ENCODE data around the gene SNAPIN. TPM values are rescaled to one million over a fixed set of nuclear protein-coding genes. Genes with fewer than 3 reads are reported as not detected.

The SNAPIN gene
- polyA plus RNA-seq, 3 donors = 30.7 to 141 (median 135) TPM

GRCh38 chr1:153693466-153693865 lies 35.0 kb downstream of the SNAPIN start:
- no peak for DNase-seq
- H3K9me3 ChIP-seq (replicated peaks in 1 of 2; ENCODE audit: control insufficient read depth in 1 of 2, insufficient read depth in 1 of 2, low read length in 2 of 2) = no peaks in the 10 kb centered on the region
- no peak overlapping the region for H3K27ac Mint-ChIP-seq
- no peaks in the 10 kb centered on the region for H3K79me2 ChIP-seq (ENCODE audit: insufficient read depth, low read length)
- no peaks in the 10 kb centered on the region for H3K36me3 ChIP-seq (replicated peaks in 1 of 2; ENCODE audit: control insufficient read depth in 1 of 2, insufficient read depth in 2 of 2, low read length in 2 of 2)
- H3K4me2 ChIP-seq (replicated peaks; ENCODE audit: extremely low read depth, low read length, poor library complexity, severe bottlenecking) = no peak overlapping the region
- peaks cover 14% of the 10 kb centered on the region for H3K4me1 Mint-ChIP-seq
- H3K27ac ChIP-seq (ENCODE audit: low read depth in 1 of 2, low read length in 2 of 2) = no peak overlapping the region
- H3K27me3 ChIP-seq (ENCODE audit: control insufficient read depth in 2 of 2, insufficient read depth in 2 of 2, low read length in 2 of 2) = no peaks in the 10 kb centered on the region
- H3K9me3 Mint-ChIP-seq = peaks cover 0 to 3% (median 0%) of the 10 kb centered on the region in 7 donors
- no peak overlapping the region for H2AFZ ChIP-seq (ENCODE audit: insufficient read depth, low read depth, low read length, poor library complexity, severe bottlenecking)
- H4K20me1 ChIP-seq (ENCODE audit: insufficient read depth, low read length) = no peaks in the 10 kb centered on the region
- no peak overlapping the region for H3K4me3 ChIP-seq (replicated peaks in 1 of 3; ENCODE audit: low read depth in 2 of 3, low read length in 3 of 3)
- no peak overlapping the region for H3K9ac ChIP-seq (ENCODE audit: insufficient read depth, low read length, poor library complexity, severe bottlenecking)
- no peaks in the 10 kb centered on the region for H3K36me3 Mint-ChIP-seq
- WGBS (ENCODE audit: insufficient coverage) = 100% methylated on average over 1 of the region's 4 CpGs
- H3K27me3 Mint-ChIP-seq (ENCODE audit: low read depth in 3 of 3) = peaks cover 0 to 7% (median 1%) of the 10 kb centered on the region in 3 donors
- intact Hi-C loops (cut with micrococcal nuclease) = no loop called here
- no peak for TF ChIP-seq CTCF (IDR thresholded peaks at IDR 0.05)
- H3K4me1 ChIP-seq (ENCODE audit: control insufficient read depth in 1 of 2, insufficient read depth in 2 of 2, low read length in 2 of 2) = peaks cover 9 to 11% of the 10 kb centered on the region in 2 donors
- no peak overlapping the region for H3K4me3 Mint-ChIP-seq

- WGBS (ENCODE audit: insufficient coverage) = 100% methylated on average over 2 of the region's 8 CpGs
- peaks cover 0 to 5% (median 0%) of the 10 kb centered on the region in 3 donors for H3K27me3 Mint-ChIP-seq (ENCODE audit: low read depth in 3 of 3)
- intact Hi-C loops (cut with micrococcal nuclease) = no loop called here
These were observed 38.2 kb downstream of the SNAPIN start for GRCh38 chr1:153696741-153697140.

More at GRCh38 chr1:153696741-153697140, 38.2 kb downstream of the SNAPIN start:
- no peak overlapping the region for H3K4me2 ChIP-seq (replicated peaks; ENCODE audit: extremely low read depth, low read length, poor library complexity, severe bottlenecking)
- Mint-ChIP-seq H3K4me3 (no peak overlapping the region), H3K27ac (peak overlapping the region in 1 of 7 donors; percentile 65), H3K4me1 (peaks cover 13% of the 10 kb centered on the region), H3K9me3 (no peaks in the 10 kb centered on the region), H3K36me3 (no peaks in the 10 kb centered on the region)
- no peaks in the 10 kb centered on the region for H3K27me3 ChIP-seq (ENCODE audit: control insufficient read depth in 2 of 2, insufficient read depth in 2 of 2, low read length in 2 of 2)
- no peaks in the 10 kb centered on the region for H3K36me3 ChIP-seq (replicated peaks in 1 of 2; ENCODE audit: control insufficient read depth in 1 of 2, insufficient read depth in 2 of 2, low read length in 2 of 2)
- H3K9me3 ChIP-seq (replicated peaks in 1 of 2; ENCODE audit: control insufficient read depth in 1 of 2, insufficient read depth in 1 of 2, low read length in 2 of 2) = no peaks in the 10 kb centered on the region
- no peak overlapping the region for H3K4me3 ChIP-seq (replicated peaks in 1 of 3; ENCODE audit: low read depth in 2 of 3, low read length in 3 of 3)
- TF ChIP-seq CTCF (IDR thresholded peaks at IDR 0.05) = no peak
- no peak overlapping the region for H3K9ac ChIP-seq (ENCODE audit: insufficient read depth, low read length, poor library complexity, severe bottlenecking)
- DNase-seq = no peak
- no peak overlapping the region for H3K27ac ChIP-seq (ENCODE audit: low read depth in 1 of 2, low read length in 2 of 2)
- no peaks in the 10 kb centered on the region for H4K20me1 ChIP-seq (ENCODE audit: insufficient read depth, low read length)
- H3K79me2 ChIP-seq (ENCODE audit: insufficient read depth, low read length) = no peaks in the 10 kb centered on the region
- peaks cover 12 to 13% of the 10 kb centered on the region in 2 donors for H3K4me1 ChIP-seq (ENCODE audit: control insufficient read depth in 1 of 2, insufficient read depth in 2 of 2, low read length in 2 of 2)
- no peak overlapping the region for H2AFZ ChIP-seq (ENCODE audit: insufficient read depth, low read depth, low read length, poor library complexity, severe bottlenecking)
